A549 (cell line): ENCODE data around the gene TAF11L8.
"Not testable (repeated sequence)": the region's sequence is repeated elsewhere in the genome, so short reads cannot be mapped to it uniquely, and the experiment has no call there.

Source experiments
- BHLHE40 ChIP-seq: IDR thresholded peaks from 2 replicates; pipeline ENCODE4 v1.6.1; 2012; ENCODE audit warnings: low read depth, low read length, inconsistent platforms
- CEBPB ChIP-seq, 2 experiments: fragments of >200 bp in 1 of 2; sonication (Bioruptor Twin) in 1 of 2; formaldehyde crosslinking in 1 of 2; IDR thresholded peaks; 2 replicates each; pipeline ENCODE4 v1.6.1; 2012 to 2016
- EHF ChIP-seq: fragments of 250-450 bp; sonication (Bioruptor Pico); IDR thresholded peaks from 2 replicates; pipeline ENCODE4 v1.5.0; 2020; ENCODE audit warnings: mild to moderate bottlenecking
- ELK1 ChIP-seq: fragments of 150-350 bp; IDR thresholded peaks from 2 replicates; pipeline ENCODE4 v1.6.1; 2014; ENCODE audit warnings: low read depth, mild to moderate bottlenecking, low read length
- HOXA7 ChIP-seq: fragments of 250-450 bp; sonication (Bioruptor Pico); IDR thresholded peaks from 2 replicates; pipeline ENCODE4 v1.5.0; 2020; ENCODE audit warnings: mild to moderate bottlenecking, moderate library complexity
- MAFK ChIP-seq: fragments of 450-650 bp; IDR thresholded peaks from 2 replicates; pipeline ENCODE4 v1.6.1; 2014; ENCODE audit not compliant: partially characterized antibody
- MAX ChIP-seq: IDR thresholded peaks from 2 replicates; pipeline ENCODE4 v1.6.1; 2012
- NPAS2 ChIP-seq: fragments of 250-450 bp; sonication (Bioruptor Pico); IDR thresholded peaks from 2 replicates; pipeline ENCODE4 v1.8.0; 2022; ENCODE audit warnings: mild to moderate bottlenecking, moderate library complexity, borderline replicate concordance
- POLR2A ChIP-seq: IDR thresholded peaks from 2 replicates; pipeline ENCODE4 v1.6.1; 2012; ENCODE audit warnings: mild to moderate bottlenecking, low read length
- POLR2AphosphoS2 ChIP-seq: conservative IDR thresholded peaks from 2 replicates; pipeline ENCODE4 v1.6.1; 2012; ENCODE audit warnings: low read length, improper control_type of control experiment, inconsistent platforms
- REST ChIP-seq: fragments of 200-600 bp; sonication (generic); IDR thresholded peaks from 2 replicates; pipeline ENCODE4 v1.6.1; 2016; ENCODE audit warnings: antibody characterized with exemption, mild to moderate bottlenecking, moderate library complexity
- TF ChIP-seq, protein P1 (sequence below): fragments of >200 bp; sonication (Bioruptor Twin); formaldehyde crosslinking; IDR thresholded peaks from 3 replicates; pipeline ENCODE4 v1.5.1; 2016

DNA sequence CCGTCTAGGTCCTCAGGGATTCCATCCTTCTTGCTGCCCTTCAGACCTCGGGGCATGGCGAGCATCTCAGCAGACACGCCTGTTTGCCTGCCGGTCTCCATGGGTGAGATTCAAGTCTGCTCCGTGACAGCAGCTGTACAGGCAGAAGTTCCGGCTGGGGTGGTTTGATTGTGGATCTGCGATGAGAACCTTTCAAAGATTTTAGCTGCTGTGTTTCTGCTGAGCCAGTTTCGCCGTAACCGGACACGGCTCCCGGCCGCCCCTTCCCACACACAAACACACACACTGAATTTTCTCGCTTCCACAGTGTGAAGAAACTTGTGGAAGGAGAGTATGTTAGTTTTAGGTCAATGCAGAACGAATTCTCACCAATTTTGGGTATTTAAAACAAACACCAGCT is at the start of gene TAF11L8:
- TF ChIP-seq REST; ELK1; POLR2AphosphoS2; CEBPB (IDR thresholded peaks at IDR 0.05); HOXA7 (CRISPR knock-in tag); MAFK; MAX; POLR2A; EHF (CRISPR knock-in tag); NPAS2 (CRISPR knock-in tag); BHLHE40: not testable (repeated sequence)
- TF ChIP-seq, protein P1, sequence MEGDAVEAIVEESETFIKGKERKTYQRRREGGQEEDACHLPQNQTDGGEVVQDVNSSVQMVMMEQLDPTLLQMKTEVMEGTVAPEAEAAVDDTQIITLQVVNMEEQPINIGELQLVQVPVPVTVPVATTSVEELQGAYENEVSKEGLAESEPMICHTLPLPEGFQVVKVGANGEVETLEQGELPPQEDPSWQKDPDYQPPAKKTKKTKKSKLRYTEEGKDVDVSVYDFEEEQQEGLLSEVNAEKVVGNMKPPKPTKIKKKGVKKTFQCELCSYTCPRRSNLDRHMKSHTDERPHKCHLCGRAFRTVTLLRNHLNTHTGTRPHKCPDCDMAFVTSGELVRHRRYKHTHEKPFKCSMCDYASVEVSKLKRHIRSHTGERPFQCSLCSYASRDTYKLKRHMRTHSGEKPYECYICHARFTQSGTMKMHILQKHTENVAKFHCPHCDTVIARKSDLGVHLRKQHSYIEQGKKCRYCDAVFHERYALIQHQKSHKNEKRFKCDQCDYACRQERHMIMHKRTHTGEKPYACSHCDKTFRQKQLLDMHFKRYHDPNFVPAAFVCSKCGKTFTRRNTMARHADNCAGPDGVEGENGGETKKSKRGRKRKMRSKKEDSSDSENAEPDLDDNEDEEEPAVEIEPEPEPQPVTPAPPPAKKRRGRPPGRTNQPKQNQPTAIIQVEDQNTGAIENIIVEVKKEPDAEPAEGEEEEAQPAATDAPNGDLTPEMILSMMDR: not testable (repeated sequence)
